ENCODE results near the gene TXNRD2.

The TXNRD2 gene

GRCh38 chr22:19826619-19826950 lies 115.0 kb downstream of the TXNRD2 start:
- H3K4me1 ChIP-seq (ENCODE audit: control insufficient read depth, insufficient read depth, low read length): no peaks in the 10 kb centered on the region
- no peak overlapping the region for H3K27ac ChIP-seq (ENCODE audit: low read length)
- H3K27me3 ChIP-seq (ENCODE audit: control insufficient read depth in 1 of 2, insufficient read depth in 2 of 2, low read length in 2 of 2): no peaks in the 10 kb centered on the region
- H3K9ac ChIP-seq (ENCODE audit: low read length in 2 of 2): no peak overlapping the region
- no peaks in the 10 kb centered on the region for H3K9me3 ChIP-seq (ENCODE audit: control insufficient read depth in 2 of 2, low read length in 2 of 2)
- H3K4me3 ChIP-seq (ENCODE audit: low read length in 2 of 2): no peak overlapping the region
- peaks cover 0 to 4% of the 10 kb centered on the region in 2 donors for H3K36me3 ChIP-seq (ENCODE audit: control insufficient read depth in 2 of 2, insufficient read depth in 2 of 2, low read length in 2 of 2)

- Histone ChIP-seq H3K4me1 (ENCODE audit: control insufficient read depth, insufficient read depth, low read length) (no peaks in the 10 kb centered on the region), H3K27ac (ENCODE audit: low read length) (no peak overlapping the region), H3K36me3 (ENCODE audit: control insufficient read depth in 2 of 2, insufficient read depth in 2 of 2, low read length in 2 of 2) (peaks cover 0 to 4% of the 10 kb centered on the region in 2 donors), H3K27me3 (ENCODE audit: control insufficient read depth in 1 of 2, insufficient read depth in 2 of 2, low read length in 2 of 2) (no peaks in the 10 kb centered on the region), H3K9me3 (ENCODE audit: control insufficient read depth in 2 of 2, low read length in 2 of 2) (no peaks in the 10 kb centered on the region), H3K9ac (ENCODE audit: low read length in 2 of 2) (no peak overlapping the region), H3K4me3 (ENCODE audit: low read length in 2 of 2) (no peak overlapping the region)
Measured at GRCh38 chr22:19825904-19826618, 115.6 kb downstream of the TXNRD2 start.
